Esophagus squamous epithelium (tissue), 4 donors: ENCODE measurements around the gene GTPBP3.

Source experiments
- POLR2A ChIP-seq, 4 donors: fragments of 450-650 bp; IDR thresholded peaks; one replicate each; pipeline ENCODE4 v1.6.1; 2017; ENCODE audit warnings: antibody characterized with exemption in 4 of 4, mild to moderate bottlenecking in 4 of 4, moderate library complexity in 3 of 4
- TF ChIP-seq, protein P1 (sequence below), 6 experiments: fragments of 450-650 bp in 4 of 6; fragments of 200-600 bp in 2 of 6; sonication (generic) in 2 of 6; IDR thresholded peaks; one replicate each; pipeline ENCODE4 v1.5.1; 2016 to 2019; ENCODE audit warnings: antibody characterized with exemption in 6 of 6, mild to moderate bottlenecking in 4 of 6, moderate library complexity in 4 of 6

DNA sequence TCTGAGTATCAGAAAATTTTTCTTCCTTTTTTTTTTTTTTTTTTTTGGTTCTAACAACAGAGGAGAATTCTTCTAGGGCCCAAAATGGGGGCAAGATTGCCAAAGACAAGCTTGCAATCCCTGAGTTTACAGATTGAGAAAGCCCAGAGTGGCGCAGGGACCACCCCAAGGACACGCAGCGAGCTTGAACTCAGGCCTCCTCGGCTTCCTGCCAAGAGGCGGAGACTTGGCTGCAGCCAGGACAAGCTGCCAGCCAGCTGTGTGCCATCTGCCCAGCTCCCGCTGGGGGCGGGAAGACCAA, 32.2 kb upstream of the GTPBP3 start:
- no peak for TF ChIP-seq POLR2A (IDR thresholded peaks at IDR 0.05)
- TF ChIP-seq, protein P1, sequence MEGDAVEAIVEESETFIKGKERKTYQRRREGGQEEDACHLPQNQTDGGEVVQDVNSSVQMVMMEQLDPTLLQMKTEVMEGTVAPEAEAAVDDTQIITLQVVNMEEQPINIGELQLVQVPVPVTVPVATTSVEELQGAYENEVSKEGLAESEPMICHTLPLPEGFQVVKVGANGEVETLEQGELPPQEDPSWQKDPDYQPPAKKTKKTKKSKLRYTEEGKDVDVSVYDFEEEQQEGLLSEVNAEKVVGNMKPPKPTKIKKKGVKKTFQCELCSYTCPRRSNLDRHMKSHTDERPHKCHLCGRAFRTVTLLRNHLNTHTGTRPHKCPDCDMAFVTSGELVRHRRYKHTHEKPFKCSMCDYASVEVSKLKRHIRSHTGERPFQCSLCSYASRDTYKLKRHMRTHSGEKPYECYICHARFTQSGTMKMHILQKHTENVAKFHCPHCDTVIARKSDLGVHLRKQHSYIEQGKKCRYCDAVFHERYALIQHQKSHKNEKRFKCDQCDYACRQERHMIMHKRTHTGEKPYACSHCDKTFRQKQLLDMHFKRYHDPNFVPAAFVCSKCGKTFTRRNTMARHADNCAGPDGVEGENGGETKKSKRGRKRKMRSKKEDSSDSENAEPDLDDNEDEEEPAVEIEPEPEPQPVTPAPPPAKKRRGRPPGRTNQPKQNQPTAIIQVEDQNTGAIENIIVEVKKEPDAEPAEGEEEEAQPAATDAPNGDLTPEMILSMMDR (IDR thresholded peaks at IDR 0.05) = no peak
